ENCODE data around the gene LILRB4.
"Not testable (repeated sequence)": the region's sequence is repeated elsewhere in the genome, so short reads cannot be mapped to it uniquely, and the experiment has no call there.

DNA sequence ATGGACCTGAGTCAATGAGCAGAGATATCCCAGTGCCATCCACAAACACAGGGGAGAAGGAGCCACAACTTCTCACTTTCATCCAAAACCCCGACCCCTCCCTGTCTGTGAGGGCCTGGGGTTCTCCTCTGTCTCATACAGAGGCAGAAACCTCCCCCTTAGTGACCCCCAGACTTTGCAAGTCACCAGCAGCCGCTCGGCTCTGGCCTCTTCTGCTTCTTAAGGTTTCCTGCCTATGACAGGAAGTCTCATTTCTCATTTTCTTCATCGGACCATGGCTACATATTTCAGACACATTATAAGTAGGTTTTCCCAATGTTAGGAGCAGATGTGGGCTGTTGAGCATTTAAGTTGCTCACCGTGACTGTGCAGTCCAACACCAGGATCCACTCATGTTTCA lies 19.8 kb upstream of the LILRB4 start:
- TF ChIP-seq EZH2 (IDR thresholded peaks at IDR 0.05; ENCODE audit: insufficient read depth, poor library complexity, severe bottlenecking); EZH2phosphoT487 (IDR thresholded peaks at IDR 0.05; ENCODE audit: insufficient read depth, low read depth): not testable (repeated sequence)
